ENCODE measurements around the gene UBE3D. TPM values are rescaled to one million over a fixed set of nuclear protein-coding genes. Genes with fewer than 3 reads are reported as not detected.

The UBE3D gene
- total and polyA plus RNA-seq, 2 of the 8 experiments (the other 6 are each of a cell fraction or from before 2014, with no cell fraction given), result 5.7 to 16.3 TPM

DNA sequence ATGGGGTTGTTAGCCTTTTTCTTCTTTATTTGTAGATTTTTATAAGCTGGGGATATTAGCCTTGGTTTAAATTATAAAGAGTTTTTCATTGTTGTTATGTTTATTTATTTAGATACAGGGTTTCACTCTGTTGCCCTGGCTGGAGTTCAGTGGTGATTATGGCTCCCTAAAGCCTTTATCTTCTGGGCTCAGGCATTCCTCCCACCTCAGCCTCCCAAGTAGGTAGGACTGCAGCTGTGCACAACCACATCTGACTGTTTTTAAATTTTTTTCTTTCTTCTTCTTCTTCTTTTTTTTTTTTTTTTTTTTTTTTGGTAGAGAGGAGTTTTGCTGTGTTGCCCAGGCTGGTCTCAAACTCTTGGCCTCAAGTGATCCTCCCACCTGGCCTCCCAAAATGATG, 80.9 kb downstream of the UBE3D start:
- FAIRE-seq (no peak), DNase-seq (ENCODE audit: low read depth in 1 of 2, low spot score in 2 of 2) (no peak)
- no peaks in the 10 kb centered on the region for H3K23me2 ChIP-seq (ENCODE audit: low read depth, low read length)
- no peak overlapping the region for H3K4ac ChIP-seq (replicated peaks; ENCODE audit: insufficient read length, low read depth, low read length)
- no peak overlapping the region for H3K23ac ChIP-seq (ENCODE audit: insufficient read length)
- no peak overlapping the region for H2BK120ac ChIP-seq (replicated peaks; ENCODE audit: low read depth, low read length)
- H3K14ac ChIP-seq (ENCODE audit: insufficient read length), result no peak overlapping the region
- TF ChIP-seq TCF12 (IDR thresholded peaks at IDR 0.05; ENCODE audit: low read depth, low read length) (no peak), CHD1 (IDR thresholded peaks at IDR 0.05; ENCODE audit: low read depth, low read length) (no peak), SP2 (IDR thresholded peaks at IDR 0.05; ENCODE audit: low read length) (no peak), SIRT6 (IDR thresholded peaks at IDR 0.05; ENCODE audit: low read length) (no peak), POLR2AphosphoS5 (IDR thresholded peaks at IDR 0.05; ENCODE audit: low read depth, low read length) (no peak), JUN (IDR thresholded peaks at IDR 0.05; ENCODE audit: low read depth, low read length) (no peak), SIX5 (IDR thresholded peaks at IDR 0.05; ENCODE audit: low read depth, low read length) (no peak), NRF1 (IDR thresholded peaks at IDR 0.05; ENCODE audit: low read depth, low read length) (no peak)
- TF ChIP-seq, protein P1, sequence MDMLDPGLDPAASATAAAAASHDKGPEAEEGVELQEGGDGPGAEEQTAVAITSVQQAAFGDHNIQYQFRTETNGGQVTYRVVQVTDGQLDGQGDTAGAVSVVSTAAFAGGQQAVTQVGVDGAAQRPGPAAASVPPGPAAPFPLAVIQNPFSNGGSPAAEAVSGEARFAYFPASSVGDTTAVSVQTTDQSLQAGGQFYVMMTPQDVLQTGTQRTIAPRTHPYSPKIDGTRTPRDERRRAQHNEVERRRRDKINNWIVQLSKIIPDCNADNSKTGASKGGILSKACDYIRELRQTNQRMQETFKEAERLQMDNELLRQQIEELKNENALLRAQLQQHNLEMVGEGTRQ (IDR thresholded peaks at IDR 0.05; ENCODE audit: low read length), result no peak
- H2BK20ac ChIP-seq (ENCODE audit: low read length), result no peak overlapping the region
- H3K27ac ChIP-seq (ENCODE audit: low read depth, low read length), result no peak overlapping the region
- no peak overlapping the region for H3K18ac ChIP-seq (ENCODE audit: extremely low read depth, low read length)
- POLR2A ChIA-PET (ENCODE audit: partially characterized antibody), result no interaction called here
- no peak overlapping the region for H2BK15ac ChIP-seq (ENCODE audit: low read length)
- H3K9me3 ChIP-seq (ENCODE audit: insufficient read depth in 2 of 2, low read depth in 1 of 2, low read length in 1 of 2), result no peaks in the 10 kb centered on the region
- H3K9ac ChIP-seq (replicated peaks in 1 of 4; ENCODE audit: extremely low read depth in 1 of 4, low read depth in 3 of 4, low read length in 3 of 4), result no peak overlapping the region
- H3K4me1 ChIP-seq (replicated peaks in 1 of 4; ENCODE audit: control insufficient read depth in 3 of 4, insufficient read depth in 4 of 4, low read length in 3 of 4), result no peaks in the 10 kb centered on the region
- no peak overlapping the region for H3K4me2 ChIP-seq (ENCODE audit: insufficient read depth in 1 of 2, low read depth in 2 of 2, low read length in 2 of 2)
- H4K91ac ChIP-seq (replicated peaks; ENCODE audit: insufficient read length, low read length), result no peak overlapping the region
- no peak overlapping the region for H3K4me3 ChIP-seq (ENCODE audit: extremely low read depth in 1 of 4, insufficient read depth in 2 of 4, low read depth in 3 of 4, low read length in 4 of 4)
- H2BK5ac ChIP-seq (ENCODE audit: low read depth, low read length), result no peak overlapping the region
- H3K56ac ChIP-seq (replicated peaks; ENCODE audit: insufficient read length, low read depth, low read length), result no peak overlapping the region
- no peak overlapping the region for H2AFZ ChIP-seq (ENCODE audit: low read length)
- H2BK12ac ChIP-seq (ENCODE audit: low read depth, low read length), result no peak overlapping the region
- H2AK5ac ChIP-seq (ENCODE audit: low read depth, low read length), result no peak overlapping the region
- H3K79me2 ChIP-seq (ENCODE audit: control insufficient read depth in 1 of 2, insufficient read depth in 2 of 2, low read length in 2 of 2), result no peaks in the 10 kb centered on the region
- CTCF ChIA-PET (ENCODE audit: partially characterized antibody), result no interaction called here
- no peaks in the 10 kb centered on the region for H4K20me1 ChIP-seq (replicated peaks in 1 of 2; ENCODE audit: control insufficient read depth in 1 of 2, insufficient read depth in 2 of 2, low read length in 2 of 2)
- H3K36me3 ChIP-seq (ENCODE audit: control insufficient read depth in 2 of 4, insufficient read depth in 4 of 4, low read length in 3 of 4), result no peaks in the 10 kb centered on the region
- H4K8ac ChIP-seq (ENCODE audit: extremely low read depth, insufficient read depth, low read length), result no peak overlapping the region
- H4K5ac ChIP-seq (ENCODE audit: insufficient read length, low read depth, low read length), result no peak overlapping the region
- H3K27me3 ChIP-seq (replicated peaks in 1 of 4; ENCODE audit: control insufficient read depth in 3 of 4, extremely low read depth in 1 of 4, insufficient read depth in 3 of 4, low read length in 3 of 4), result no peaks in the 10 kb centered on the region
- no peaks in the 10 kb centered on the region for H3K79me1 ChIP-seq (ENCODE audit: low read depth, low read length)

All from H1 (cell line).